ENCODE data around the gene KIRREL2.

Gene KIRREL2

DNA sequence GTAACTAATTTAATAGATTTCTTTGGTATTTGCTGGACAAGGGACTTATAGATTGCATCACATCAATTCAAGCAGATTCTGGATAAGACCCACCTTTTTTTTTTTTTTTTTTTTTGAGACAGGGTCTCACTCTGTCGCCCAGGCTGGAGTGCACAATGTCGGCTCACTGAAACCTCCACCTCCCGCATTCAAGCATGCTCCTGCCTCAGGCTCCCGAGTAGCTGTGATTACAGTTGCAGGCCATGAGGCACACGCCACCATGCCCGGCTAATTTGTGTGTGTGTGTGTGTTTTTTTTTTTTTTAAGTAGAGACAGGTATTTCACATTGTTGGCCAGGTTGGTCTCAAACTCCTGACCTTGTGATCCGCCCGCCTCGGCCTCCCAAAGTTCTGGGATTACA lies 39.9 kb upstream of the KIRREL2 start:
- no peak for DNase-seq
- no peaks in the 10 kb centered on the region for H3K9me3 ChIP-seq (ENCODE audit: control extremely low read depth in 1 of 5, control insufficient read depth in 4 of 5, insufficient read depth in 2 of 5, low read depth in 1 of 5, low read length in 4 of 5)
- ChIA-PET CTCF (no interaction called here), POLR2A (interaction anchor here (0.6 kb wide), 1 partner anchor 85 kb away, joined by 4 read pairs; no protein-coding TSS in a partner anchor)
- WGBS (ENCODE audit: insufficient coverage): 100% methylated on average over 4 of the region's 9 CpGs
- peaks cover 0 to 7% (median 0%) of the 10 kb centered on the region in 4 experiments for H3K4me1 ChIP-seq (ENCODE audit: control extremely low read depth in 1 of 4, control insufficient read depth in 4 of 4, insufficient read depth in 4 of 4, low read length in 3 of 4)
- no peak overlapping the region for H3K4me3 ChIP-seq (ENCODE audit: control insufficient read depth in 1 of 7, extremely low read depth in 1 of 7, insufficient read depth in 4 of 7, low read depth in 2 of 7, low read length in 6 of 7)
- H3K36me3 ChIP-seq (ENCODE audit: control insufficient read depth in 4 of 4, insufficient read depth in 4 of 4, low read length in 3 of 4): no peaks in the 10 kb centered on the region
- no peak overlapping the region for H3K27ac ChIP-seq (ENCODE audit: insufficient read depth in 1 of 2, low read depth in 1 of 2, low read length in 2 of 2, poor library complexity in 1 of 2, severe bottlenecking in 2 of 2)
- H3K27me3 ChIP-seq (replicated peaks in 2 of 5; ENCODE audit: control insufficient read depth in 4 of 5, insufficient read depth in 5 of 5, low read length in 4 of 5): peaks cover 0 to 26% (median 3%) of the 10 kb centered on the region in 5 experiments

DNA sequence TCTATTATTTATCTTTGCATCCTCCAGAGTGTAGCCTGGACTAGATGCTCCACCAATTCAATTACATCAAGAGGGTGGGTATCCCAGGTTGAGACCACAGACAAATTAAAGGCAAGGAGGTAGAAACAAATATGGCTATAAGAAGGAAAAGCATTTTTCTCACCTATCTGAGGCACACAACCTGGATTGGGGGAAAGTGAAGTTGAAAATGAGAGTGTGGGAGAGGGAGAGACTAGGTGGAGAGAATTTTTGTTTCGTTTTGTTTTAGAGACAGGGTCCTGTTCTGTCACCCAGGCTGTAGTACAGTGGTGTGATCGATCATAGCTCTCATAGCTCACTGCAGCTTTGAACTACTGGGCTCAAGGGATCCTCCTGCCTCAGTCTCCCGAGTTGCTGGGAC lies 38.3 kb upstream of the KIRREL2 start:
- 100% methylated on average over 1 of the region's 3 CpGs for WGBS (ENCODE audit: insufficient coverage)
- Histone ChIP-seq H3K4me3 (ENCODE audit: control insufficient read depth in 1 of 7, extremely low read depth in 1 of 7, insufficient read depth in 4 of 7, low read depth in 2 of 7, low read length in 6 of 7) (no peak overlapping the region), H3K4me1 (ENCODE audit: control extremely low read depth in 1 of 4, control insufficient read depth in 4 of 4, insufficient read depth in 4 of 4, low read length in 3 of 4) (peaks cover 0 to 7% (median 0%) of the 10 kb centered on the region in 4 experiments), H3K27me3 (replicated peaks in 2 of 5; ENCODE audit: control insufficient read depth in 4 of 5, insufficient read depth in 5 of 5, low read length in 4 of 5) (peaks cover 0 to 17% (median 3%) of the 10 kb centered on the region in 5 experiments), H3K27ac (ENCODE audit: insufficient read depth in 1 of 2, low read depth in 1 of 2, low read length in 2 of 2, poor library complexity in 1 of 2, severe bottlenecking in 2 of 2) (no peak overlapping the region), H3K9me3 (ENCODE audit: control extremely low read depth in 1 of 5, control insufficient read depth in 4 of 5, insufficient read depth in 2 of 5, low read depth in 1 of 5, low read length in 4 of 5) (no peaks in the 10 kb centered on the region), H3K36me3 (ENCODE audit: control insufficient read depth in 4 of 4, insufficient read depth in 4 of 4, low read length in 3 of 4) (no peaks in the 10 kb centered on the region)
- ChIA-PET CTCF (interaction anchor here (0.6 to 2.3 kb wide), 4 partner anchors 11 to 132 kb away, joined by 3 to 4 read pairs (median 3); no protein-coding TSS in a partner anchor), POLR2A (no interaction called here)
- no peak for DNase-seq

DNA sequence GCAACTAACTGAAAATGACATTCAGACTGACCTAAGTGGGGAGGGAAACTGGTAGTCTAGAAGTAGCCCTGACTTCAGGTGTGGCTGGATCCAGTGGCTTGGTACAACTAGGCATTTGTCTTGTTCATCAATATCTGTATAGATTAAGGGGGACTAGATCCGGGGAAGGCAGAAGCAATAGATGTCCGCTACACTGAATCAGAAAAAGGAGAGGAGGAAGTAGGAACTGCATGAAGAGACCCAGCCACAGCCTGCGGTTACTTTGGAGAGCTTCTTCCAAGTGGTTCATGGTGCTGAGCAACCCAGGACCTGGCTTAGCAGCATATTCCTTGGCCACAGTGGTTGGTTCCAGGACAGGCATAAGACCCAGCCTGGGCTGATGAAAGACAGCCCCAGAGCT lies 34.1 kb upstream of the KIRREL2 start:
- peaks cover 0 to 7% (median 0%) of the 10 kb centered on the region in 4 experiments for H3K4me1 ChIP-seq (ENCODE audit: control extremely low read depth in 1 of 4, control insufficient read depth in 4 of 4, insufficient read depth in 4 of 4, low read length in 3 of 4)
- WGBS (ENCODE audit: insufficient coverage): 60% methylated on average over 1 of the region's 3 CpGs
- no peaks in the 10 kb centered on the region for H3K36me3 ChIP-seq (ENCODE audit: control insufficient read depth in 4 of 4, insufficient read depth in 4 of 4, low read length in 3 of 4)
- POLR2A ChIA-PET: interaction anchor here (0.6 kb wide), 1 partner anchor 130 kb away, joined by 3 read pairs; no protein-coding TSS in a partner anchor
- H3K27me3 ChIP-seq (replicated peaks in 2 of 5; ENCODE audit: control insufficient read depth in 4 of 5, insufficient read depth in 5 of 5, low read length in 4 of 5): peaks cover 0 to 17% (median 2%) of the 10 kb centered on the region in 5 experiments
- peak in 2 of 3 donors; percentile 46 to 55 for DNase-seq
- no peak overlapping the region for H3K4me3 ChIP-seq (ENCODE audit: control insufficient read depth in 1 of 7, extremely low read depth in 1 of 7, insufficient read depth in 4 of 7, low read depth in 2 of 7, low read length in 6 of 7)
- CTCF ChIA-PET: no interaction called here
- no peaks in the 10 kb centered on the region for H3K9me3 ChIP-seq (ENCODE audit: control extremely low read depth in 1 of 5, control insufficient read depth in 4 of 5, insufficient read depth in 2 of 5, low read depth in 1 of 5, low read length in 4 of 5)
- no peak overlapping the region for H3K27ac ChIP-seq (ENCODE audit: insufficient read depth in 1 of 2, low read depth in 1 of 2, low read length in 2 of 2, poor library complexity in 1 of 2, severe bottlenecking in 2 of 2)

DNA sequence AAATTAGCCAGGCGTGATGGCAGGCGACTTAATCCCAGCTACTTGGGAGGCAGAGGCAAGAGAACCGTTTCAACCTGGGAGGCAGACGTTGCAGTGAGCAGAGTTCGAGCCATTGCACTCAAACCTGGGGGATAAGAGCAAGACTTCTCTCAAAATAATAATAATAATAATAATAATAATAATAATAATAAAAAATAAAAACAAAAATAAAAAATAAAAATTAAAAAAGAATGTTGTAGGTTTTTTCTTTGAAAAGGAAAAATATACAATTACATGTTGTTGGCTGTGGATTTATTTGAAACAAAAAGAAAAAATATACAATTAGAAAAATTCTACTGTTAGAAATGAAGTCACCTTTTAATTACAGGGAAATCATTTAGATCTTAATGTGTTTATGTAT lies 32.6 kb upstream of the KIRREL2 start:
- H3K36me3 ChIP-seq (ENCODE audit: control insufficient read depth in 4 of 4, insufficient read depth in 4 of 4, low read length in 3 of 4): no peaks in the 10 kb centered on the region
- H3K4me1 ChIP-seq (ENCODE audit: control extremely low read depth in 1 of 4, control insufficient read depth in 4 of 4, insufficient read depth in 4 of 4, low read length in 3 of 4): peaks cover 0 to 7% (median 0%) of the 10 kb centered on the region in 4 experiments
- no peak for DNase-seq
- H3K9me3 ChIP-seq (ENCODE audit: control extremely low read depth in 1 of 5, control insufficient read depth in 4 of 5, insufficient read depth in 2 of 5, low read depth in 1 of 5, low read length in 4 of 5): no peaks in the 10 kb centered on the region
- ChIA-PET CTCF (no interaction called here), POLR2A (no interaction called here)
- H3K27ac ChIP-seq (ENCODE audit: insufficient read depth in 1 of 2, low read depth in 1 of 2, low read length in 2 of 2, poor library complexity in 1 of 2, severe bottlenecking in 2 of 2): no peak overlapping the region
- no peak overlapping the region for H3K4me3 ChIP-seq (ENCODE audit: control insufficient read depth in 1 of 7, extremely low read depth in 1 of 7, insufficient read depth in 4 of 7, low read depth in 2 of 7, low read length in 6 of 7)
- 100% methylated on average over 3 of the region's 5 CpGs for WGBS (ENCODE audit: insufficient coverage)
- peaks cover 0 to 9% (median 0%) of the 10 kb centered on the region in 5 experiments for H3K27me3 ChIP-seq (replicated peaks in 2 of 5; ENCODE audit: control insufficient read depth in 4 of 5, insufficient read depth in 5 of 5, low read length in 4 of 5)

DNA sequence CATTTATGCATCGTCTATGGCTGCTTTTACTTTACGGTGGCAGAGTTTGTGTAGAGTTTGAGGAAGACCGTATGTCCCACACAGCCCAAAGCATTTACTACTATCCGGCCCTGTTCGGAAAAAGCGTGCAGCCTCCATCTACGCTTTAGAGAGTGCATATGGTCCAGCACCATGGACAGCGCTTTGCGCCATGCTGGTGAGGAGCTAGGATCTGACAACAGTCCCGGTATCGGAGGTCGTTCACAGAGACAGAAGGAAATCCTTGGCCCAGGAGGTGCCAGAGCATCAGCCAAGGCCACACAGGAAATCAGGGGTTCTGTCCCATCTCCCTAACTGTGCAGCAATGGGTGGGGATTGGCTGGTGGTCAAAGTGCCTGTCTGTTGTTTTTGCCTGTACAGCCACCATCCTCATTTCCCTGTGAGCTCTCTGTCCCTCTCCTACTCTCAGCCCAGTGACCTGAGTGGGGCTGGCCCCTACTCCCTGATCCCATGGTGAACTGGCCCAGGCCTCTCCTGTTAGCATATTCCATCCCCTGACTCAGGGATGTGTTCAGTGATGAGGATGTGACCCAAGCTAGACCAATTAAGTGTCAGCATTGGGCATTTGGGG lies 27.9 kb upstream of the KIRREL2 start:
- H3K36me3 ChIP-seq (ENCODE audit: control insufficient read depth in 4 of 4, insufficient read depth in 4 of 4, low read length in 3 of 4): no peaks in the 10 kb centered on the region
- no peaks in the 10 kb centered on the region for H3K9me3 ChIP-seq (ENCODE audit: control extremely low read depth in 1 of 5, control insufficient read depth in 4 of 5, insufficient read depth in 2 of 5, low read depth in 1 of 5, low read length in 4 of 5)
- H3K27me3 ChIP-seq (replicated peaks in 2 of 5; ENCODE audit: control insufficient read depth in 4 of 5, insufficient read depth in 5 of 5, low read length in 4 of 5): peaks cover 0 to 19% (median 4%) of the 10 kb centered on the region in 5 experiments
- H3K27ac ChIP-seq (ENCODE audit: insufficient read depth in 1 of 2, low read depth in 1 of 2, low read length in 2 of 2, poor library complexity in 1 of 2, severe bottlenecking in 2 of 2): no peak overlapping the region
- H3K4me3 ChIP-seq (ENCODE audit: control insufficient read depth in 1 of 7, extremely low read depth in 1 of 7, insufficient read depth in 4 of 7, low read depth in 2 of 7, low read length in 6 of 7): no peak overlapping the region
- ChIA-PET CTCF (interaction anchor here (0.8 to 1.0 kb wide), 2 partner anchors 9 to 10 kb away, joined by 3 to 4 read pairs; no protein-coding TSS in a partner anchor), POLR2A (no interaction called here)
- peak; percentile 61 to 85 (median 78) for DNase-seq
- 14% methylated on average over 11 of the region's 12 CpGs for WGBS (ENCODE audit: insufficient coverage)
- no peaks in the 10 kb centered on the region for H3K4me1 ChIP-seq (ENCODE audit: control extremely low read depth in 1 of 4, control insufficient read depth in 4 of 4, insufficient read depth in 4 of 4, low read length in 3 of 4)

DNA sequence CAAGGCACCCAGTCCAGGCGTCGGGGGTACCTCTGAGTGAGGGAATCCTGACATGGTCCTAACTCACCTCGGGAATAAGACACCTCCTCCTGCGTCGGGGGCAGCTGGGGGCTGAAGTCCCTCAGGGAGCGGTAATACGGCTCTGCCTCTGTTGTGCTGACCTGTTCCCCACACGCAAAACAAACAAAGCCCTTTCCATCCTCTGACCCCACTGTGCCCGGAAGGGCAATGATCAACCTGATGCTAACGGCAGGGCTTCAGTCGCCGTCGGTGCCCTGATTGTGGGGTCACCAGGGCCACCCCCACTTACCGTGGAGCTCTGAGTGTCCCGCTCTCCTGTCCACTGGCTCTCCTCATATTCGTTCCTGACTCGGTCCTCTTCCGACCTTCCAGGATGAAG lies 25.7 kb upstream of the KIRREL2 start:
- 87% methylated on average over 11 of the region's 18 CpGs for WGBS (ENCODE audit: insufficient coverage)
- Histone ChIP-seq H3K27ac (ENCODE audit: insufficient read depth in 1 of 2, low read depth in 1 of 2, low read length in 2 of 2, poor library complexity in 1 of 2, severe bottlenecking in 2 of 2) (no peak overlapping the region), H3K9me3 (ENCODE audit: control extremely low read depth in 1 of 5, control insufficient read depth in 4 of 5, insufficient read depth in 2 of 5, low read depth in 1 of 5, low read length in 4 of 5) (no peaks in the 10 kb centered on the region), H3K4me1 (ENCODE audit: control extremely low read depth in 1 of 4, control insufficient read depth in 4 of 4, insufficient read depth in 4 of 4, low read length in 3 of 4) (no peaks in the 10 kb centered on the region), H3K27me3 (replicated peaks in 2 of 5; ENCODE audit: control insufficient read depth in 4 of 5, insufficient read depth in 5 of 5, low read length in 4 of 5) (peaks cover 0 to 26% (median 8%) of the 10 kb centered on the region in 5 experiments), H3K36me3 (ENCODE audit: control insufficient read depth in 4 of 4, insufficient read depth in 4 of 4, low read length in 3 of 4) (no peaks in the 10 kb centered on the region), H3K4me3 (ENCODE audit: control insufficient read depth in 1 of 7, extremely low read depth in 1 of 7, insufficient read depth in 4 of 7, low read depth in 2 of 7, low read length in 6 of 7) (no peak overlapping the region)
- no peak for DNase-seq
- CTCF ChIA-PET: no interaction called here
- POLR2A ChIA-PET: no interaction called here

DNA sequence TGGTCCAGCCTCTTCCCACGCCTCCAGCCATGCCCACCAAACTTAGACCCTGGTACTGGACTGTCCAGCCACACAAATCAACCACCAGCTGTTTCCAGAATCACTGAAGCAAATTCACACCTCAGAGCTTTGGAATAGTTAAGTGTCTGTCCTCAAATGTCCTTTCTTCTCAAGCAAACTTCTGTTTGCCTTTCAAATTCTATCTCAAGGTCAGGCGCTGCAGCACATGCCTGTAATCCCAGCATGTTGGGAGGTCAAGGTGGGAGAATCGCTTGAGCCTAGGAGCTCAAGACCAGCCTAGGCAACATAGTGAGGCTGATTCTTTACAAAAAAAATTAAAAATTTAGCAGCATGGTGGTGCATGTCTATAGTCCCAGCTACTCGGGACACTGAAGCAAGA lies 24.7 kb upstream of the KIRREL2 start:
- ChIA-PET CTCF (interaction anchor here (1.3 kb wide), 1 partner anchor 50 kb away, joined by 4 read pairs; no protein-coding TSS in a partner anchor), POLR2A (no interaction called here)
- 91% methylated on average over 4 of the region's 4 CpGs for WGBS (ENCODE audit: insufficient coverage)

More for the DNA sequence above, 24.7 kb upstream of the KIRREL2 start:
- H3K9me3 ChIP-seq (ENCODE audit: control extremely low read depth in 1 of 5, control insufficient read depth in 4 of 5, insufficient read depth in 2 of 5, low read depth in 1 of 5, low read length in 4 of 5): no peaks in the 10 kb centered on the region
- no peak for DNase-seq
- no peak overlapping the region for H3K4me3 ChIP-seq (ENCODE audit: control insufficient read depth in 1 of 7, extremely low read depth in 1 of 7, insufficient read depth in 4 of 7, low read depth in 2 of 7, low read length in 6 of 7)
- H3K4me1 ChIP-seq (ENCODE audit: control extremely low read depth in 1 of 4, control insufficient read depth in 4 of 4, insufficient read depth in 4 of 4, low read length in 3 of 4): no peaks in the 10 kb centered on the region
- peaks cover 0 to 30% (median 8%) of the 10 kb centered on the region in 5 experiments for H3K27me3 ChIP-seq (replicated peaks in 2 of 5; ENCODE audit: control insufficient read depth in 4 of 5, insufficient read depth in 5 of 5, low read length in 4 of 5)
- no peak overlapping the region for H3K27ac ChIP-seq (ENCODE audit: insufficient read depth in 1 of 2, low read depth in 1 of 2, low read length in 2 of 2, poor library complexity in 1 of 2, severe bottlenecking in 2 of 2)
- H3K36me3 ChIP-seq (ENCODE audit: control insufficient read depth in 4 of 4, insufficient read depth in 4 of 4, low read length in 3 of 4): no peaks in the 10 kb centered on the region

Data from common myeloid progenitor, CD34-positive (primary cell).